Body of pancreas (tissue), 4 donors: ENCODE measurements around the gene SUPT5H. TPM values are rescaled to one million over a fixed set of nuclear protein-coding genes. Genes with fewer than 3 reads are reported as not detected.

Source experiments
- ATAC-seq: fragments of 150-250 bp; one replicate; pipeline ENCODE4 v1.9.1; 2016
- DNase-seq, 4 donors: peaks; one replicate each; pipeline ENCODE4 v3.0.0-alpha.2; 2019
- H3K27ac ChIP-seq, 4 donors: fragments of 200-600 bp; sonication (generic); 1 replicate in 3 of 4; 2 replicates in 1 of 4; pipeline versions ENCODE4 v1.5.1 to v1.6.1; 2016 to 2019; ENCODE audit warnings: mild to moderate bottlenecking in 1 of 4, mixed read lengths in 1 of 4, moderate library complexity in 1 of 4
- H3K27me3 ChIP-seq, 2 donors: fragments of 200-600 bp; sonication (generic); one replicate each; pipeline ENCODE4 v1.6.0; 2016; ENCODE audit warnings: mild to moderate bottlenecking in 1 of 2
- H3K36me3 ChIP-seq, 2 donors: fragments of 200-600 bp; sonication (generic); replicated peaks in 1 of 2; 2 replicates each; pipeline ENCODE4 v1.5.1; 2016; ENCODE audit warnings: low read depth in 2 of 2; ENCODE audit not compliant: insufficient read depth in 1 of 2
- H3K4me1 ChIP-seq: fragments of 200-600 bp; sonication (generic); one replicate; pipeline ENCODE4 v1.6.0; 2016
- H3K4me3 ChIP-seq, 2 donors: fragments of 200-600 bp; sonication (generic); 1 replicate in 1 of 2; 2 replicates in 1 of 2; pipeline ENCODE4 v1.5.1; 2016 to 2019
- H3K9me3 ChIP-seq, 3 donors: fragments of 200-600 bp; sonication (generic); 1 replicate in 2 of 3; 2 replicates in 1 of 3; pipeline ENCODE4 v1.5.1; 2016
- POLR2A ChIP-seq, 3 donors: fragments of 450-650 bp; IDR thresholded peaks; one replicate each; pipeline ENCODE4 v1.6.1; 2016; ENCODE audit warnings: antibody characterized with exemption in 3 of 3, mild to moderate bottlenecking in 2 of 3
- WGBS, 2 donors: methylation state at CpG; one replicate each; pipeline ENCODE4 v1.1.5; 2017; 5-methylcytosine and 5-hydroxymethylcytosine counted together
- intact Hi-C: fragments of 100-400 bp; cut with DNase I; formaldehyde crosslinking; loops from one replicate; pipeline ENCODE4 v1.15.1; 2023
- total RNA-seq, 2 donors: library from RNA; depleted of rRNA; stranded (reverse); fragments of >200 nt; gene quantifications; one replicate each; pipeline ENCODE4 v1.1.0, GENCODE V29; 2016
- TF ChIP-seq, protein P1 (sequence below), 7 experiments: fragments of 450-650 bp in 4 of 7; fragments of 200-600 bp in 3 of 7; sonication (generic) in 3 of 7; IDR thresholded peaks; one replicate each; pipeline ENCODE4 v1.5.1; 2016 to 2019; ENCODE audit warnings: antibody characterized with exemption in 7 of 7

SUPT5H gene
- total RNA-seq, 2 donors from 2014 or later = 82.0 to 90.3 TPM

DNA sequence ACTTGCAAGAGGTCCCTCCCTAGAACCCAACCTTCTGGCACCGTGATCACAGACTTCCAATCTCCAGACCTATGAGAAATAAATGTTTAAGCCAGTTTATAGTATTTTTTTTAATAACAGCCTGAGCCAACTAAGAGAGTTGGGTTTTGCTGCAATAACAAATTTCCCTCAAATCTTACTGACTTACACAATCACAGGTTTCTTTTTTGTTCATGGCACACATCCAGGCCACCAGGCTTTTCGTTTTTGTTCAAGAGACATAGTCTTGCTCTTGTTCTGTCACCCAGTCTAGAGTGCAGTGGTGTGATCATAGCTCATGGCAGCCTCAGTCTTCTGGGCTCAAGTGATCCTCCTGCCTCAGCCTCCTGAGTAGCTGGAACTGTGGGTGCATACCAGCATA is 67.6 kb downstream of the SUPT5H start:
- no peak for ATAC-seq
- no peak for TF ChIP-seq POLR2A (IDR thresholded peaks at IDR 0.05)
- TF ChIP-seq, protein P1, sequence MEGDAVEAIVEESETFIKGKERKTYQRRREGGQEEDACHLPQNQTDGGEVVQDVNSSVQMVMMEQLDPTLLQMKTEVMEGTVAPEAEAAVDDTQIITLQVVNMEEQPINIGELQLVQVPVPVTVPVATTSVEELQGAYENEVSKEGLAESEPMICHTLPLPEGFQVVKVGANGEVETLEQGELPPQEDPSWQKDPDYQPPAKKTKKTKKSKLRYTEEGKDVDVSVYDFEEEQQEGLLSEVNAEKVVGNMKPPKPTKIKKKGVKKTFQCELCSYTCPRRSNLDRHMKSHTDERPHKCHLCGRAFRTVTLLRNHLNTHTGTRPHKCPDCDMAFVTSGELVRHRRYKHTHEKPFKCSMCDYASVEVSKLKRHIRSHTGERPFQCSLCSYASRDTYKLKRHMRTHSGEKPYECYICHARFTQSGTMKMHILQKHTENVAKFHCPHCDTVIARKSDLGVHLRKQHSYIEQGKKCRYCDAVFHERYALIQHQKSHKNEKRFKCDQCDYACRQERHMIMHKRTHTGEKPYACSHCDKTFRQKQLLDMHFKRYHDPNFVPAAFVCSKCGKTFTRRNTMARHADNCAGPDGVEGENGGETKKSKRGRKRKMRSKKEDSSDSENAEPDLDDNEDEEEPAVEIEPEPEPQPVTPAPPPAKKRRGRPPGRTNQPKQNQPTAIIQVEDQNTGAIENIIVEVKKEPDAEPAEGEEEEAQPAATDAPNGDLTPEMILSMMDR (IDR thresholded peaks at IDR 0.05) = no peak
- Histone ChIP-seq H3K9me3 (no peaks in the 10 kb centered on the region), H3K4me3 (no peak overlapping the region), H3K27ac (no peak overlapping the region), H3K27me3 (peaks cover 0 to 21% of the 10 kb centered on the region in 2 donors), H3K36me3 (no peaks in the 10 kb centered on the region), H3K4me1 (peaks cover 15% of the 10 kb centered on the region)
- intact Hi-C loops = no loop called here
- no peak for DNase-seq
- WGBS, 2 donors = 48 to 56% methylated on average over 2 of the region's 2 CpGs

GRCh38 chr19:39514840-39515550 is 69.6 kb downstream of the SUPT5H start, which contains the start of gene SELENOV:
Gene SELENOV (plus strand): TSS chr19:39515139. CDS start chr19:39515213, 74 bp downstream.
- Histone ChIP-seq H3K4me1 (peaks cover 15% of the 10 kb centered on the region), H3K36me3 (no peaks in the 10 kb centered on the region), H3K27me3 (peaks cover 0 to 21% of the 10 kb centered on the region in 2 donors), H3K27ac (no peak within 1 kb of the TSS), H3K4me3 (no peak within 1 kb of the TSS), H3K9me3 (no peaks in the 10 kb centered on the region)
- TF ChIP-seq, protein P1 (IDR thresholded peaks at IDR 0.05) = no peak
- TF ChIP-seq POLR2A (IDR thresholded peaks at IDR 0.05) = no peak
- WGBS, 2 donors = 1 to 2% methylated on average over 19 to 56 of the region's 56 CpGs
- DNase-seq = peak in 1 of 4 donors; percentile 15
- peak; percentile 24 for ATAC-seq
- intact Hi-C loops = no loop called here

DNA sequence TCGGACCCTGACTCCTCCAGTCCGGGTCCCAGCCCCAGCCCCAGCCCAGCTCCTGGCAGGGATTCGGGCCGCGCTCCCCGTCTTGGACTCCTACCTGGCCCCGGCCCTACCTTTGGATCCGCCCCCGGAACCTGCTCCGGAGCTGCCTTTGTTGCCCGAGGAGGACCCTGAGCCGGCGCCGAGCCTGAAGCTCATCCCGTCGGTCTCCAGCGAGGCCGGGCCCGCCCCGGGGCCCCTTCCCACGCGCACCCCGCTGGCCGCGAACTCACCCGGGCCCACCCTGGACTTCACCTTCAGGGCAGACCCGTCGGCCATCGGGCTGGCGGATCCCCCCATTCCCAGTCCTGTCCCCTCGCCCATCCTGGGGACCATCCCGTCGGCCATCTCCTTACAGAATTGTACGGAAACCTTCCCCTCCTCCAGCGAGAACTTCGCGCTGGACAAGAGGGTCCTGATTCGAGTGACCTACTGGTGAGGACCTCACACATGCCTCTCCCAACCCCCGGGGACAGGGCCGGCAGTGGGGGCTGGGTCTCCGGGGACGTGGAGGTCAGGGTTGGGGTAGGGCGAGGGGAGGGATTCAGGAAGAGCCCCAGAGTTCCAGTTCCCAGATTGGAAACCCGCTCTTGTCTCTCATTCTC is 70.3 kb downstream of the SUPT5H start:
- Histone ChIP-seq H3K27ac (no peak overlapping the region), H3K27me3 (peaks cover 0 to 21% of the 10 kb centered on the region in 2 donors), H3K4me1 (peaks cover 15% of the 10 kb centered on the region), H3K9me3 (no peaks in the 10 kb centered on the region), H3K36me3 (no peaks in the 10 kb centered on the region), H3K4me3 (no peak overlapping the region)
- no peak for TF ChIP-seq POLR2A (IDR thresholded peaks at IDR 0.05)
- TF ChIP-seq, protein P1 (IDR thresholded peaks at IDR 0.05) = no peak
- DNase-seq (peak in 2 of 4 donors; percentile 17 to 28), ATAC-seq (peak; percentile 47)
- 3 to 18% methylated on average over 6 to 42 of the region's 44 CpGs for WGBS, 2 donors
- intact Hi-C loops = no loop called here

DNA sequence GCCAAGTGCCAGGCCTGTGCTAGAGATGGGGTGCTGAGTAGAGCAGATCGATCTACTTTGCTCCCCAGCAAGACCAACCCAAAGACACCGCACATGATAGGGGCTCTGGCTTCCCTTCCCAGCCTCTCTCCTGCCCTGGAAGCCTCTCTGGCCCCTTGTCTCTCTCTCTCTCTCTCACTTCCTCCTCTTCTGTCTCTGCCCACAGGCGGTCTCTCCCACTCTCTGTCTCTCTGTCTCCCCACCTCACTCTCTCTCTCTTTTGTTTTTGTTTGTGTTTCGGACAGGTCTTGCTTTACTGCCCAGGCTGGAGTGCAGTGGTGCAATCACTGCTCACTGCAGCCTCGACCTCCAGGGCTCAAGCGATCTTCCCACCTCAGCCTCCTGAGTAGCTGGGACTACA is 70.9 kb downstream of the SUPT5H start:
- Histone ChIP-seq H3K4me1 (peaks cover 15% of the 10 kb centered on the region), H3K27ac (no peak overlapping the region), H3K4me3 (no peak overlapping the region), H3K27me3 (peaks cover 0 to 21% of the 10 kb centered on the region in 2 donors), H3K9me3 (no peaks in the 10 kb centered on the region), H3K36me3 (no peaks in the 10 kb centered on the region)
- DNase-seq = no peak
- intact Hi-C loops = no loop called here
- TF ChIP-seq POLR2A (IDR thresholded peaks at IDR 0.05) = no peak
- TF ChIP-seq, protein P1 (IDR thresholded peaks at IDR 0.05) = no peak
- WGBS, 2 donors = 58% methylated on average over 6 of the region's 6 CpGs
- ATAC-seq = no peak
